SKM-1 treated with dmso at 0.1 percent for 144 hours (cell line): ENCODE measurements around the gene KLHL18.
"Not testable (repeated sequence)": the region's sequence is repeated elsewhere in the genome, so short reads cannot be mapped to it uniquely, and the experiment has no call there.

Source experiments
- DNase-seq: peaks from one replicate; lab custom pipeline; 2025; ENCODE audit not compliant: unreplicated experiment; lab: John Stamatoyannopoulos, UW

The KLHL18 gene

GRCh38 chr3:47282424-47283192 is at the start of gene KLHL18, which contains the start of gene KIF9:
KLHL18 (plus strand) TSS chr3:47282944; CDS start chr3:47282966, 22 bp downstream.
KIF9 (minus strand) TSS chr3:47282799; CDS start chr3:47277374, 5,425 bp downstream.
- DNase-seq = peak; percentile 93

GRCh38 chr3:47238017-47238416 is 44.7 kb upstream of the KLHL18 start:
- no peak for DNase-seq

- DNase-seq = no peak
Observed at GRCh38 chr3:47239929-47240328, 42.8 kb upstream of the KLHL18 start.

GRCh38 chr3:47243419-47244147 is 39.2 kb upstream of the KLHL18 start:
- no peak for DNase-seq

GRCh38 chr3:47244531-47245100 is 38.1 kb upstream of the KLHL18 start:
- DNase-seq = no peak

- DNase-seq = no peak
Observed at GRCh38 chr3:47245271-47245670, 37.5 kb upstream of the KLHL18 start.

- no peak for DNase-seq
Observed at GRCh38 chr3:47247131-47248064, 35.3 kb upstream of the KLHL18 start.

GRCh38 chr3:47250309-47251060 is 32.3 kb upstream of the KLHL18 start:
- peak; percentile 23 for DNase-seq

- DNase-seq = not testable (repeated sequence)
Observed at GRCh38 chr3:47251085-47251484, 31.7 kb upstream of the KLHL18 start.

- no peak for DNase-seq
Observed at GRCh38 chr3:47251689-47252088, 31.1 kb upstream of the KLHL18 start.

- not testable (repeated sequence) for DNase-seq
Observed at GRCh38 chr3:47256331-47256730, 26.4 kb upstream of the KLHL18 start.

GRCh38 chr3:47259114-47259513 is 23.6 kb upstream of the KLHL18 start:
- no peak for DNase-seq

GRCh38 chr3:47260605-47261004 is 22.1 kb upstream of the KLHL18 start:
- DNase-seq = no peak

- peak; percentile 12 for DNase-seq
Observed at GRCh38 chr3:47261301-47261700, 21.4 kb upstream of the KLHL18 start.

GRCh38 chr3:47265008-47265407 is 17.7 kb upstream of the KLHL18 start:
- no peak for DNase-seq

GRCh38 chr3:47265725-47266428 is 16.9 kb upstream of the KLHL18 start:
- no peak for DNase-seq

- DNase-seq = peak; percentile 78
Observed at GRCh38 chr3:47266709-47267489, 15.8 kb upstream of the KLHL18 start.

GRCh38 chr3:47267490-47267824 is 15.3 kb upstream of the KLHL18 start:
- DNase-seq = no peak

GRCh38 chr3:47270526-47270925 is 12.2 kb upstream of the KLHL18 start:
- DNase-seq = no peak
